Stimulated activated CD4-positive, alpha-beta T cell treated with anti-CD3 and anti-CD28 coated beads, Interleukin-1b, Interleukin-23, amount 100 ng/mL, for 48 hours (primary cell): ENCODE results near the gene TNFRSF1A.
"Not testable (repeated sequence)": the region's sequence is repeated elsewhere in the genome, so short reads cannot be mapped to it uniquely, and the experiment has no call there.

Experiments
- DNase-seq: peaks from one replicate; pipeline ENCODE4 v3.0.0-alpha.2; 2020

The TNFRSF1A gene

DNA sequence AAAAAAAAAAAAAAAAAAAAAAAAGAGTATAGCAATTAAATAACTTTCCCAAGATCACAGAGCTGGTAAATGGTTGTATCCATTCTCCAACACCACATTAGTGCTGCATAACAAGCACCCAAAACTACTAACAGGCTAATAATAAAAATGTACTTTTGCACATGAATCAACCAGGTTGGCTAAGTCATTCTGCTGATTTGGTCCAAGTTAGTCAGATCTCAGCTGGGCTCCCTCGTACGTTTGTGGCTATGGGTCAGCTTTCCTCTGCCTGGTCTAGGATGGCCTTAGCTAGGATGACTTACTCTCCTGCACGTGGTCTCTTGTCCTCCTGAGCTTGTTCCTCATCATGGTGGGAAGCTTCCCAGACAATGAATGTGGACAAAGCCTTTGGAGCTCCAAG, 39.3 kb downstream of the TNFRSF1A start:
- no peak for DNase-seq

DNA sequence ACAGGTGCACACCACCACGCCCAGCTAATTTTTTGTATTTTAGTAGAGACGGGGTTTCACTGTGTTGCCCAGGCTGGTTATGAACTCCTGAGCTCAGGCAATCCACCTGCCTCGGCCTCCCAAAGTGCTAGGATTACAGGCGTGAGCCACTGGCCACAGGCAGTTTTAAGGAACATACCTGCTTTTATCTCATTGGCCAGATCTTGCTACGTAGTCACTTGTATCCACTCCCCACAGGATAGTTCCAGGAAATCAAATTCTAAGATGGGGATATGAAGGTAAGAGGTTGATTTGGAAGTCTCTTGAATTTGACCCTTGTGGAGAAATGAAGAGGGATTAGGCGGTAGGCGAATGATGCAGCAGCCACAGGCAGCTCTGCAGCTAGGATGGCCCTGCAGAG, 40.2 kb downstream of the TNFRSF1A start:
- DNase-seq = no peak

DNA sequence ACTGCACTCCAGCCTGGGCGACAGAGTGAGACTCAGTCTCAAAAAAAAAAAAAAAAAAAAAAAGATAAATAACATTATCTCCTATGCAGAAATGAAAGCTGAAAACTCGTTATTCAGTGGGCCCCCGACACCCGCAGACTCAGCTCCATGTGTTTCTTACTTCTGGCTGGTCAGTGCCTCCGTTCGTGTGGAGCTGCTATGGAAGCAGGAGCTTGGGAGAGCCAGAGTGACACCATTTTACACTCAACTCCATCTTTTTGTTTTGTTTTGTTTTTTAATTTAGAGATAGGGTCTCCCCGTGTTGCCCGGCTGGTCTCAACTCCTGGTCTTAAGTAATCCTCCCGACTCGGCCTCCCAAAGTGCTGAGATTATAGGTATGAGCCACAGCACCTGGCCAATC, 44.7 kb downstream of the TNFRSF1A start:
- DNase-seq = no peak

DNA sequence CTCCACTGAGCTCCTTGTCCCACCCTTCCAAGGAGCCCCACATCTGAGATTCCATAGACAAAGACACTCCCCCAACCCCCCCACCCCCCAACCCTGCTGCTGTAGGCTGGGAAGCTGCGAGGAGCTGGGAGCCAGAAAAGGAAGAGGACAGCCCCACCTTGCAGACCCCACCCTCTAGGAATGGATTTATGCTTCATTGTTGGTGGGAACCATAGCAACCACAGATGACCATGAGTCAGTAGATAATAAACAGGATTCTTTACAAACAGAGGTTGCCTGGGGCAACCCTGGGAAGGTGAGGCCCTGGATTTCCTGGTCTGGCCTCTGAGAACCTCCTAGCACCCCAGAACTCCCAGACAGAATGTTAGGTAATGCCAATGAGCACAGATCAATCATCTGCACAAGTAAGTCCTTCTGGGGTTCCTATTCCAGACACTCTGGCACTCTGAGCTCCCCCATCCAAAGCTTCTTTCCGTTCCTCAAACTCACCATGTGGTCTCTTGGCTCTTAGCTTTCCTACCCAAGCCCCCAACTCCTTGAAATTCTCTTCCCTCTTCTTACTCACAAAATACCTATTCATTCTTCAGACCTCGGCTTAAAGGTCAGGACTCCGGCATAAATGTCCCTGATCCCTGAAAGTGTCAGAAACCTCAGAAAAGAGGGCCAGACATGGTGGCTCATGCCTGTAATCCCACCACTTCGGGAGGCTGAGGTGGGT, 46.6 kb downstream of the TNFRSF1A start:
- DNase-seq = no peak

DNA sequence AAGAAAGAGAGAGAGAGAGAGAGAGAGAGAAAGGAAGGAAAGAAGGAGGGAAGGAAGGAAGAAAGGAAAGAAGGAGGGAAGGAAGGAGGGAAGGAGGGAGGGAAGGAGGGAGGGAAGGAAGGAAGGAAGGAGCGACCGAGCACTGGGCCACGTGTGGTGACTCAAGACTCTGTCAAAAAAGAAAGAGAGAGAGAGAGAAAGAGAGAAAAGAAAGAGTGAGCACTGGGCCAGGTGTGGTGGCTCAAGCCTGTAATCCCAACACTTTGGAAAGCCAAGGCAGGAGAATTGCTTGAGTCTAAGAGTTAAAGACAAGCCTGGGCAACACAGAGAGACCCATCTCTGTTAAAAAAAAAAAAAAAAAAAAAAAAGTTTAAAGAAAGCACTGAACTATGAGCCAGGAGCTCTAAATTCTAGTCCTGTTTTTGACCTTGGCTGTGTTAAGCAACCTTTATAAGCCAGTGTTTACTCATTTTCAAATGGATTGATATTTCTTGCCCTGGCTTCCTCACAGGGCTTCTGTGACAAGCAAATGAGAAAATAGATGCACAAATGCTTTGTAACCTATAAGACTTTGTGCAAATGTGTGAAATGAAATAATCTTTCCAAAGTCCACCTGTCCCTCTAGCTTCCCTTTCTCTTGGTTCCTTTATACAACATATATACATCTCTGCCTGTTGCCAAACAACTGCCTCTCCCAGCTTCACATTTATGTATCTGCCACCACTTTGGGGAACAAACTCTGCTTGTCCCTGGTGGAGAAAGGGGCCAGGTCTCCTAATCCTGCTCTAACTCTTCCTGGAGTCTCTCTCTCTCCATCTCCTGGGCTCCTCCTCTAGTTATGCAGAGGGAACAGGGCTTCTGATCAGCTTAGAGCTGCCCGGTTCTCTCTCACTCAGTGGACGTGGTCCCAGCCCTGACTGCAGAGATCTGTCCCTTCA, 47.5 kb downstream of the TNFRSF1A start:
- DNase-seq = no peak

DNA sequence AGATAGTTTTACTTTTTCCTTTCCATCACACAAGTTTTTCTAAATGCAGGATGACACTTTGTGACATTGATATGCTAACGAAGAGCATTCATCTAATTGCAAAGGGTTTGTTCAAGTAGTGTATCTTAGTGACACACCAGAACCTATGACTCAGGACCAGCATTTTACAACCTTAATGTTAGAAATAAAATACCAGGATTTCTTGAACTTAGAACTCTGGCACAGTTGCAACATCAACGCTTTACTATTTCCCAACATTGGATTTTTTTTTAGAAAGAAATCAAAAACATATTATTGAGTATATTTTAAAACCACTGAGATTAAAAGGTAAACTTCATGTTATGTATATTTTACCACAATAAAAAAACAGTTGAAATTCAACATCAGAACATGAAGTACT, 49.3 kb downstream of the TNFRSF1A start:
- DNase-seq = no peak

DNA sequence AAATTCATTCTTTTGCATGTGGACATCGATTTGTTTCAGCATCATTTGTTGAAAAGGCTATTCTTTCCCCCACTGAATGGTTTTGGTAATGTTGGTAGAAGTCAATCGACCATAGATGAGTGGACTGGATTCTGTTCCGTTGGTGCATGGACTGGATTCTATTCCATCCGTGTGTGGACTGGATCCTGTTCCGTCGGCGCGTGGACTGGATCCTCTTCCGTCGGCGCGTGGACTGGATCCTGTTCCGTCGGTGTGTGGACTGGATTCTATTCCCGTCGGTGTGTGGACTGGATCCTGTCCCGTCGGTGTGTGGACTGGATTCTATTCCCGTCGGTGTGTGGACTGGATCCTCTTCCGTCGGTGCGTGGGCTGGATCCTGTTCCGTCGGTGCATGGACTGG, 52.0 kb downstream of the TNFRSF1A start:
- DNase-seq = not testable (repeated sequence)

DNA sequence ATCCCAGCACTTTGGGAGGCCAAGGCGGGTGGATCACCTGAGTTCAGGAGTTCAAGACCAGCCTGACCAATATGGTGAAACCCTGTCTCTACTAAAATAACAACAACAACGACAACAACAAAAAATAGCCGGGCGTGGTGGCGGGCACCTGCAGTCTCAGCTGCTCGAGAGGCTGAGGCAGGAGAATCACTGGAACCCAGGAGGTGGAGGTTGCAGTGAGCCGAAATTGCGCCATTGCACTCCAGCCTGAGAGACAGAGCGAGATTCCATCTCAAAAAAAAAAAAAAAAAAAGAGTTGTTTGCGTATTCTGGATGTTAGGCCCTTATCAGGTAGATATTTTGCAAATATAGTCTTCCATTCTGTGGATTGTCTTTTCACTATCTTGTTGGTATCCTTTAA, 52.8 kb downstream of the TNFRSF1A start:
- not testable (repeated sequence) for DNase-seq

DNA sequence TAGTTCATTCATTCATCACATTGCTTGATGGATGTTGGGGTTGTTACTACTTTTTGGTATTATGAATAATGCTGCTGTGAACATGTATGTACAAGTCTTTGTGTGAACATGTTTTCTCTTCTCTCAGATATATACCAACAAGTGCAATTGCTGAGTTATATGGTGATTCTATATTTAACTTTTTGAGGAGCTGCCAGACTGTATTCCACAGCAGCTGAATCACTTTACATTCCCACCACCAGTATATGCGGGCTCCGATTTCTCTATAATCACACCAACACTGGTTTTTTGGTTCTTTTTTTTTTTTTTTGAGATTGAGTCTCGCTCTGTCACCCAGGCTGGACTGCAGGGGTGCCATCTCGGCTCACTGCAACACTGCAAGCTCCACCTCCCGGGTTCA, 53.6 kb downstream of the TNFRSF1A start:
- no peak for DNase-seq

DNA sequence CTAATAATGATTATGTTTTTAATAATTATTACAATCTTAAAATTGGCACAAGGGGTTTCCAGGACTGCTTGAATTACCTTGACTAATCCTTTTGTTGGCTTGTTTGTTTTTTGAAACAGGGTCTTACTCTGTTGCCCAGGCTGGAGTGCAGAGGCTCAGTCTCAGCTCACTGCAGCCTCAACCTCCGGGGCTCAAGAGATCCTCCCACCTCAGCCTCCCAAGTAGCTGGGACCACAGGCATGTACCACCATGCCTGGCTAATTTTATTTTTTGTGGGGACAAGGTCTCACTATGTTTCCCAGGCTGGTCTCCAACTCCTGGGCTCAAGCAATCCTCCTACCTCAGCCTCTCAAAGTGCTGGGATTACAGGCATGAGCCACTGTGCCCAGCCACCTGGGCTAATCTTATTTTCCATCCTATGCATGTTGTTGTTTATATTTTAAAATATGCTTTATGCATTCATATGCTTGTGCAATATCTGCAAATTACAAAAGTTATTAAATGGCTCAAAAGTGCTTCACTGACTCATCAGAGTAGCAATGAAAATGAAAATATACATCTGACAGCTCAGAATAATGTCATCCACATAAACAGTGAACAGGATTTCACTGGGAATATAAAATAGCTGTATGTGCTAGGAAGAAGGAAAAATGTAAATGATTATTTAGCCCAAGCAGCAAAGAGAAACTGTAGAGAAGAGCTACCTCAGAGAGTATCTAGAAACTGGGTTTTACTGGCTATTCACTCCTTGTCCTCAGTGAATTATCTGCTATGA, 56.2 kb downstream of the TNFRSF1A start:
- no peak for DNase-seq

DNA sequence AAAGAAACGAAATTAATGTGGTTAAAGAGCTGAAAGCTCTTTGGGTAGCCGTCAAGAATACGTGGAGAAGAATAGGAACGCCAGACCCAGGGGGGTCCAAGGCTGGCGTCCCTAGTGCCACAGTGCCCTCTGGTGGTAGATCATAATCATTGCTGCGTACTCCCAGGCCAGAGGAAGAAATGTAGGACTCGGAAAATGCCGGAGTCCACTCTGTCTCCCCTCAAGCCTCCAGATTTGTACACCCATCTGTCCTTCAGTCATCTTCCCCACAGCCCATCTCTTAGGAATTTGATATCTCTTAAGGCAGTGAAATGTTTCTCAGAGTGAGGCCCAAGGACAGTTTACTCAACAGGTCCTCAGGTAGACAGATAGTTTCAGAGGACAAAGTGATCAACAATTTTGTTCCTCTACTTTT, 56.8 kb downstream of the TNFRSF1A start:
- peak; percentile 42 for DNase-seq

DNA sequence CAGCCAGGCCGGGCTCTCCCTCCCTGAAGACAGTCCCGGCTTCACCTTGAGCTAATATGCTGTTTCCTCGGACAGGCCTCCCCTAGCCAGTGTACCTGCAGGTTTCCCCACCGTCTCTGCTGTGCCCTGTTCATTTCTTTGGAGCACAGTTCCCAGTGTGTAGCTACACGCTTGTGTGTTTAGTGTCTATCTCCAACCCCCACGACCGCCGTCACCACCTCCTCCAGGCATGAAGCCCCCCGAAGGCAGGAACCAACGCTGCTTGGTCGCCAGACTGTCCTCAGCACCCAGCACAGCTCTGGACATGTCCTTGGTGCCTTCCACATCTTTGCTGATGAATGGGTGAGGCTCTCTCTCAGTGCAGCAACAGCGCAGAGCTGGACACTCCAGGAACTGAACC, 57.6 kb downstream of the TNFRSF1A start:
- no peak for DNase-seq

DNA sequence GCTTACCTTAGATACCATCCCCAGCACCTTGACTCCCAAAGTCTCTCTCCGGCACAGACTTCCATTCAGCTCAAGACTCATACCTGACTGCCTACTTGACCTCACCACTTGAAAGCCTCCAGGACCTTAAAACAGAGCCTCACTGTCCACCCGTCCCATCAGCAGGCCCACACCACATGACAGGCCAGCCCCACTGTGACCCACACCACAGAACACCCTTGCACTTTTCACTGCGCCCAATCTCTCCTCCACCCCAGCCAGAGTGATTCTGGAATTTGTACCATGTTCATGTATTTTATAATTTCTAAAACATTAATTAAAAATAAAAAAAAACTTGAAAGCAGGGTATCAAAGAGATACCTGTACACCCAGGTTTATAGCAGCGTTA, 59.4 kb downstream of the TNFRSF1A start:
- DNase-seq = no peak

DNA sequence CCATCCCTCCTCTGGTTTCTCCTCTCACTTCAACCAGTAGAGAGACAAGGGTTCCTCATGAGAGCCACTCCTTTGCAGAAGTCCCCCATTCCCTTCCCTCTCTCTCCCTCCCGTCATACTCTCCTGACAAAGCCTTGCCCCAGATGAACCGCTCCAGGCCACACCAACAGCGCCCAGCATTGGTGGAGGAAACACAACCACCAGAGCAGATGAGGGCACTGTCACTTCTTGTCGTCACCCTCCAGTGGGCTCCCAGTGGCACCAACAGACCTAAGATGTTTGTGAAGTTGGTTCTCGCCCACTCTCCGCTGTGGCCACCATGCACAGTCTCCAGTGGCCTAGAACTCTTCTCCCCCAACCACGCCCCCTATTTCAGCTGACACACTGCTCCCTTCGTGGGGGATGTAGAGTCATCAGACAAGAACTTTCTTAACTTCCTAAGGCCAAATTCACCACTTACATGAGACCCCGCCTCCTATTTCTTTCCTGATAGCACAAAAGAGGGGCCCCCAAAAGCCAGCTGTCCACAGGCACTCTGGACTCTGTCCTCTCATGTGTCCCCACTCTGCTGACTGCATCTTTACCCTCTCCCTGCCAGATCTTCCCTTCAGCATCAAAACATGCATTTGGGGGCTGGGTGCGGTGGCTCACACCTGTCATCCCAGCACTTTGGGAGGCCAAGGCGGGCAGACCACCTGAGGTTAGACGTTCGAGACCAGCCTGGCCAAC, 60.6 kb downstream of the TNFRSF1A start:
- DNase-seq = no peak

DNA sequence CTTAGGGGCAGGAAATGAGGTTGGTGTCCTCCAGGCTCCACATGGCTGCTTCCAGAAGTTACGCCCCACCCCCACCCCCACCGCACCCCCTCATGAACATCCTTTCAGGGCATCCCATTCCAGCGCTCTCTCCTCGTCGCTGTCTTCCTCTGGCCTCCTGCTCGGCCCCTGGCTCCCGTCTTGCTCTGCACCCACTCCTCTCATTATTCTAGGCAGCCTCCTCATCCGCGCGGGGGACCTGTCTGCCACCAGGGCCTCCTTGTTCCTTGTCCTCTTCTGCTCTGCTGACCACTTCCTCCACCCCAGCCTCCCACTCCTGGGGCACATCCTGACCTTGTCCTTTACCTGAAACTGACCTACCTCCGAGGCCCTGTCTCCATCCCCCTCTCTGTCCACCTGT, 61.2 kb downstream of the TNFRSF1A start:
- DNase-seq = no peak

DNA sequence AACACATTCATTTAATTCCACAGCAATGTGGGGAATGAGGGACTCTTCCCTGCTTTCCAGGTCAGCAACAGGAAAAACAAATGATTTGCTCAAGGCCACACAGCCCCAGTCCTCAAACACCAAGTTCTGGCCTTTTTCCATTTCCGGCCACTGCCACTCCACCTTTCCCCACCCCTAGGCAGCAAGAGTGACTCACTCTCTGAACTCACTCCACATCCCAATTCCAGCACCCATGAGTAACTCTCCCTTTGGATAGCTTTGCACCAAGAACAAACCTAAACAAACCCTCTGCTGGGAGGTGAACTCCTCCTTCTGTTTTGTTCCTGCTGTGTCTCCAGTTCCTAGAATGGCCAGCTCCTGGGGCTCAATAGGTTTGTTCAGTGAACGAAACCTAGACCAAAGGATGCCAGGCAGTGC, 61.8 kb downstream of the TNFRSF1A start:
- no peak for DNase-seq

DNA sequence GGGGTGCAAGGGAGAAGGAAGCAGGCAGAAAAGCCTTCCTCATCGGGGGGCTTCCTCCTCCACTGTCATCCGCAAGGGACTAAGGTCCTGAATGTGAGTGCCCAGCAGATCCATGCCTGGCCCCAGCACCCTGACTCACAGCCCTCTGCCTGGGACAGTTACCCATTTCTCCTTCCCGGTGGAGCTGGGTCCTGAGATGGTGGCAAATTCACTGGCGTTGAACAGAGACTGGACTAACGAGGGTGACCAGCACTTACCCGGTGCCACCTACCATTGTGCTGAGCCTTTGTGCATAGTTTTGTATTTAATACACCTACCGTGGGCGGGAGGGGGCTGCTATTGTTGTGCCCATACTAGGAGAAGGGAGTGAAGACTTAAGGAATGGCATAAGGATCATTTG, 62.2 kb downstream of the TNFRSF1A start:
- DNase-seq = no peak

DNA sequence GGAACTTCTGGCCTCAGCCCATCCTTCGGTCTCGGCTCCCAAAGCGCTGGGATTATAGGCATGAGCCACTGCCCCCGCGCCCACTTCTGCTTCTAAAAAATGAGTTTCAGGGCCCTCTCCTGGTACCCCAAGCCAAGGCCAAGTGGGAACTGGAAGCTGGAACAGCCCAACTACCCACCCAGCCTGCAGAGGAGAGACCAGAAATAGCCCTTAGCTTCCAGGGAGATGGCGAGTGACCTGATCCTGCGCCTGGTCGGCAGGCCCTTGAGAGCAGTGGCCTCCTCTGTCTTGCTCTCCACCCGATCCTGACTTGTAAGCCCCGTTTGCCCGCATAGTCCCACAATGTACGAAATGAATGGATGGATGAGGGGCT, 62.6 kb downstream of the TNFRSF1A start:
- no peak for DNase-seq
